Keratinocyte (primary cell): ENCODE results near the gene SFTPB. TPM values are rescaled to one million over a fixed set of nuclear protein-coding genes. Genes with fewer than 3 reads are reported as not detected.
"Not testable (repeated sequence)": the region's sequence is repeated elsewhere in the genome, so short reads cannot be mapped to it uniquely, and the experiment has no call there.

ENCODE experiments used
- DNase-seq: peaks from one replicate; pipeline ENCODE4 v3.0.0-alpha.2; 2011; ENCODE audit warnings: low read depth, missing footprints, low spot score
- FAIRE-seq: peaks from 2 replicates; lab custom pipeline; 2011; peaks lifted over from hg19 to GRCh38; lab: Jason Lieb, UNC
- H2AFZ ChIP-seq: 2 replicates; pipeline ENCODE4 v1.6.0; 2012; ENCODE audit warnings: low read length, control low read depth, inconsistent platforms; ENCODE audit not compliant: control insufficient read depth
- H3K27ac ChIP-seq: 2 replicates; pipeline ENCODE4 v1.5.1; 2011; ENCODE audit warnings: low read length; ENCODE audit not compliant: control insufficient read depth, insufficient read depth
- H3K27me3 ChIP-seq: 3 replicates; pipeline ENCODE4 v1.6.0; 2011; ENCODE audit warnings: low read length; ENCODE audit not compliant: control insufficient read depth, insufficient read depth; ENCODE audit errors: extremely low read depth
- H3K36me3 ChIP-seq, 2 experiments: 2 replicates in 1 of 2; 3 replicates in 1 of 2; pipeline ENCODE4 v1.5.1; 2011; ENCODE audit warnings: low read length in 2 of 2, mild to moderate bottlenecking in 1 of 2; ENCODE audit not compliant: control insufficient read depth in 2 of 2, insufficient read depth in 2 of 2; ENCODE audit errors: extremely low read depth in 1 of 2
- H3K4me1 ChIP-seq: 3 replicates; pipeline ENCODE4 v1.5.1; 2011; ENCODE audit warnings: low read length; ENCODE audit not compliant: control insufficient read depth, insufficient read depth; ENCODE audit errors: extremely low read depth
- H3K4me2 ChIP-seq: 3 replicates; pipeline ENCODE4 v1.6.0; 2011; ENCODE audit warnings: low read depth, low read length; ENCODE audit not compliant: control insufficient read depth, insufficient read depth; ENCODE audit errors: extremely low read depth
- H3K4me3 ChIP-seq, 3 experiments: fragments of 200-600 bp in 1 of 3; sonication (generic) in 1 of 3; 2 replicates in 2 of 3; 3 replicates in 1 of 3; pipeline ENCODE4 v1.5.1; 2011 to 2016; ENCODE audit warnings: low read length in 3 of 3, mild to moderate bottlenecking in 3 of 3, control low read depth in 2 of 3, inconsistent platforms in 1 of 3, low read depth in 1 of 3, mixed read lengths in 1 of 3, mixed run types in 1 of 3, moderate library complexity in 1 of 3; ENCODE audit not compliant: control insufficient read depth in 2 of 3, insufficient read depth in 2 of 3; ENCODE audit errors: extremely low read depth in 1 of 3
- H3K79me2 ChIP-seq: 2 replicates; pipeline ENCODE4 v1.6.0; 2012; ENCODE audit warnings: low read length; ENCODE audit not compliant: control insufficient read depth, insufficient read depth
- H3K9ac ChIP-seq: 3 replicates; pipeline ENCODE4 v1.6.0; 2011; ENCODE audit warnings: low read length; ENCODE audit not compliant: control insufficient read depth, insufficient read depth; ENCODE audit errors: extremely low read depth
- H3K9me1 ChIP-seq: 3 replicates; pipeline ENCODE4 v1.6.0; 2011; ENCODE audit warnings: low read length; ENCODE audit not compliant: control insufficient read depth, insufficient read depth; ENCODE audit errors: extremely low read depth
- H3K9me3 ChIP-seq: 2 replicates; pipeline ENCODE4 v1.5.1; 2012; ENCODE audit warnings: low read depth, low read length; ENCODE audit not compliant: control insufficient read depth
- H4K20me1 ChIP-seq: 3 replicates; pipeline ENCODE4 v1.6.0; 2011; ENCODE audit warnings: low read length; ENCODE audit not compliant: control insufficient read depth, insufficient read depth; ENCODE audit errors: extremely low read depth
- EZH2 ChIP-seq: IDR thresholded peaks from one replicate; pipeline ENCODE4 v1.6.1; 2012; ENCODE audit warnings: inconsistent platforms, mild to moderate bottlenecking, low read length, moderate library complexity
- dilution Hi-C: fragments of 300-500 bp; cut with MboI; formaldehyde crosslinking; loops from one replicate; pipeline ENCODE4 v1.7.0; 2020; ENCODE audit warnings: low sequenced_read_pairs; ENCODE audit not compliant: extremely low pct_ligation_motif_present
- polyA plus RNA-seq, 5 experiments: library from polyadenylated mRNA; depleted of rRNA in 3 of 5; stranded (reverse) in 3 of 5; stranded (forward) in 1 of 5; unstranded in 1 of 5; fragments of >200 nt; gene quantifications; 1 replicate in 1 of 5; 2 replicates in 3 of 5; 3 replicates in 1 of 5; pipeline versions ENCODE4 v1.2.1 to v1.2.3, GENCODE V29; 2011 to 2012; ENCODE audit warnings: missing spikeins in 2 of 5, low read depth in 1 of 5, low replicate concordance in 1 of 5
- TF ChIP-seq, protein P1 (sequence below), 3 experiments: IDR thresholded peaks in 1 of 3; conservative IDR thresholded peaks in 1 of 3; optimal IDR thresholded peaks in 1 of 3; 2 replicates in 2 of 3; 3 replicates in 1 of 3; pipeline versions ENCODE3 to v1.5.1; 2011; ENCODE audit warnings: low read length in 3 of 3, mild to moderate bottlenecking in 3 of 3, moderate library complexity in 2 of 3, control low read depth in 1 of 3, inconsistent platforms in 1 of 3; ENCODE audit not compliant: insufficient read depth in 2 of 3; ENCODE audit errors: extremely low read depth in 1 of 3

SFTPB gene
- polyA plus RNA-seq, 1 donor (not counting 4 experiments of a cell fraction or from before 2014, with no cell fraction given) = not detected

DNA sequence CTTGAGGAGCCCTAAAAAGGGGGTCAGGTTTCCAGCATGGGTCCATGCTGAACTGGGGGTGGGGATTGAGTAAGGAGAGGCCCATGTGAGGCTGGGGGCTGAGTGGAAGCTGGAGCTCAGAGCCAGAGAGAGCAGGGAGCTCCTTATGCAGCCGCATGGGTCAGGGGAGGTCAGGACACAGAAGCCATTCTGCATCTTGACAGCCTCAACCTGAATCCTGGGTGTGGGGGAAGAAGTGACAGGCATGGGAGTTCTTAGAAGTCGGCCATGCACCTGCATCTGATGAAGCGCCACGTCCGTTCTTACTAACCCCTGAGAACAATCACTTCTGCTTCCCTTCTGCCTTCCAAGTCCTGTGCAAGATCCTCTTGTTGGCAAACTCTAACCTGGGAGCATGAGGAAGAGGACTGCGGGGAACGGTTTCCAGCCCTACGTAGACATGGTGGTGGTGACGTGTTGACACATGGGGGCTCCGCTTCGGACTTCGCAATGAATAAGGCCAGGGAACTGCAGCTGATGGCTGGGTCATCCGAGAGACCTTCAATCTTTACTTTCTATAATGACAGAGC lies 48.4 kb upstream of the SFTPB start:
- Histone ChIP-seq H3K9me3 (no peaks in the 10 kb centered on the region), H3K4me1 (no peaks in the 10 kb centered on the region), H3K79me2 (no peaks in the 10 kb centered on the region), H3K9ac (no peak overlapping the region), H3K27me3 (peaks cover 6% of the 10 kb centered on the region), H3K4me2 (no peak overlapping the region), H4K20me1 (no peaks in the 10 kb centered on the region), H3K9me1 (no peaks in the 10 kb centered on the region), H3K36me3 (no peaks in the 10 kb centered on the region), H3K27ac (no peak overlapping the region), H3K4me3 (no peak overlapping the region), H2AFZ (no peak overlapping the region)
- dilution Hi-C loops = loop anchor here (25.0 kb wide), 1 partner anchor 96 kb away; no protein-coding TSS in a partner anchor
- TF ChIP-seq EZH2 = no peak
- no peak for FAIRE-seq
- DNase-seq = no peak

DNA sequence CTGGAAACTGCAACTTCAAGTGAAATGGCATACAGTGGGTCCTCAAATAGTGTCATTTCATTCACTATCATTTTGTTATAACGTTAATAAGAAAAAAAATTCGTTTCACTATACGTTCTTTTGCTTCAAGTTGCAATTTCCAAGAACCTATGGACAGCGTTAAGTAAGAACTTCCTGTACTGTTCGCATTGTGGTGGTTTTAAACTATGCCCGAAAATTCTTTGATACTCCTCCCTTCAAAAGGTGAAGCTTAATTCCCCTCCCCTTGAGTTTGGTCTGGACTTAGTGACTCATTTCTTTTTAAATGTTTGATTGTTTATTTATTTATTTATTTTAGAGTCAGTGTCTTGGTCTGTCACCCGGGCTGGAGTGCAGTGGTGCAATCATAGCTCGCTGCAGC lies 46.8 kb upstream of the SFTPB start:
- FAIRE-seq (no peak), DNase-seq (no peak)
- Histone ChIP-seq H3K4me3 (no peak overlapping the region), H3K9me3 (no peaks in the 10 kb centered on the region), H2AFZ (no peak overlapping the region), H4K20me1 (no peaks in the 10 kb centered on the region), H3K79me2 (no peaks in the 10 kb centered on the region), H3K9ac (no peak overlapping the region), H3K36me3 (no peaks in the 10 kb centered on the region), H3K9me1 (no peaks in the 10 kb centered on the region), H3K27me3 (peaks cover 18% of the 10 kb centered on the region), H3K4me2 (no peak overlapping the region), H3K27ac (no peak overlapping the region), H3K4me1 (no peaks in the 10 kb centered on the region)
- dilution Hi-C loops = loop anchor here (25.0 kb wide), 1 partner anchor 97 kb away; no protein-coding TSS in a partner anchor
- TF ChIP-seq EZH2 = no peak
- TF ChIP-seq, protein P1, sequence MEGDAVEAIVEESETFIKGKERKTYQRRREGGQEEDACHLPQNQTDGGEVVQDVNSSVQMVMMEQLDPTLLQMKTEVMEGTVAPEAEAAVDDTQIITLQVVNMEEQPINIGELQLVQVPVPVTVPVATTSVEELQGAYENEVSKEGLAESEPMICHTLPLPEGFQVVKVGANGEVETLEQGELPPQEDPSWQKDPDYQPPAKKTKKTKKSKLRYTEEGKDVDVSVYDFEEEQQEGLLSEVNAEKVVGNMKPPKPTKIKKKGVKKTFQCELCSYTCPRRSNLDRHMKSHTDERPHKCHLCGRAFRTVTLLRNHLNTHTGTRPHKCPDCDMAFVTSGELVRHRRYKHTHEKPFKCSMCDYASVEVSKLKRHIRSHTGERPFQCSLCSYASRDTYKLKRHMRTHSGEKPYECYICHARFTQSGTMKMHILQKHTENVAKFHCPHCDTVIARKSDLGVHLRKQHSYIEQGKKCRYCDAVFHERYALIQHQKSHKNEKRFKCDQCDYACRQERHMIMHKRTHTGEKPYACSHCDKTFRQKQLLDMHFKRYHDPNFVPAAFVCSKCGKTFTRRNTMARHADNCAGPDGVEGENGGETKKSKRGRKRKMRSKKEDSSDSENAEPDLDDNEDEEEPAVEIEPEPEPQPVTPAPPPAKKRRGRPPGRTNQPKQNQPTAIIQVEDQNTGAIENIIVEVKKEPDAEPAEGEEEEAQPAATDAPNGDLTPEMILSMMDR (optimal IDR thresholded peaks at IDR 0.05 in 1 of 3, IDR thresholded peaks at IDR 0.05 in 1 of 3, conservative IDR thresholded peaks at IDR 0.05 in 1 of 3; ENCODE audit: extremely low read depth in 1 of 3, insufficient read depth in 2 of 3, low read length in 3 of 3) = no peak

DNA sequence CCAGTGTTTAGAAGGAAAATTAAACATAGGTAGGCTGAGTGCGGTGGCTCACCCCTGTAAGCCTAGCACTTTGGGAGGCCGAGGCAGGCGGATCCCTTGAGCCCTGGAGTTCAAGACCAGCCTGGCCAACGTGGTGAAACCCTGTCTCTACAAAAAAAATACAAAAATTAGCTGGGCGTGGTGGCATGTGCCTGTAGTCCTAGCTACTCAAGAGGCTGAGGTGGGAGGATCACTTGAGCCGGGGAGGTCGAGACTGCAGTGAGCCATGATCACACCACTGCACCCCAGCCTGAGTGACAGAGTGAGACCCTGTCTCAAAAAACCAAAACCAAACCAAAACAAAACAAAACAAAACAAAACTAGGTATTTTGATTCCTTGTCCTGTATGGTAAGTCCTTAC lies 46.4 kb upstream of the SFTPB start:
- not testable (repeated sequence) for H3K9me1 ChIP-seq, H3K4me2 ChIP-seq, H3K9me3 ChIP-seq, H3K4me1 ChIP-seq, DNase-seq, H3K9ac ChIP-seq, H3K79me2 ChIP-seq, H3K4me3 ChIP-seq, FAIRE-seq, H3K36me3 ChIP-seq, H4K20me1 ChIP-seq, H3K27ac ChIP-seq, H2AFZ ChIP-seq
- peaks cover 22% of the 10 kb centered on the region for H3K27me3 ChIP-seq
- dilution Hi-C loops = loop anchor here (25.0 kb wide), 1 partner anchor 98 kb away; no protein-coding TSS in a partner anchor
